Mesenchymal stem cell (in vitro differentiated cells and primary cell): ENCODE measurements around the gene MCRS1.

Experiments used
- DNase-seq: peaks from one replicate; pipeline ENCODE4 v3.0.0-alpha.2; 2013
- H2AFZ ChIP-seq: one replicate; pipeline ENCODE4 v1.6.1; 2013; ENCODE audit warnings: low read depth, mild to moderate bottlenecking, control low read depth, inconsistent platforms, low read length, moderate library complexity
- H2AK5ac ChIP-seq: 2 replicates; pipeline ENCODE4 v1.6.1; 2013; ENCODE audit warnings: low read length, moderate library complexity, mild to moderate bottlenecking, inconsistent platforms; ENCODE audit not compliant: severe bottlenecking
- H2BK120ac ChIP-seq: one replicate; pipeline ENCODE4 v1.6.1; 2013; ENCODE audit warnings: low read depth, mild to moderate bottlenecking, inconsistent platforms, low read length, moderate library complexity
- H2BK12ac ChIP-seq, 2 experiments: one replicate each; pipeline ENCODE4 v1.6.1; 2013; ENCODE audit warnings: inconsistent platforms in 2 of 2, low read length in 2 of 2, mild to moderate bottlenecking in 2 of 2, moderate library complexity in 2 of 2, control low read depth in 1 of 2
- H2BK15ac ChIP-seq: one replicate; pipeline ENCODE4 v1.6.1; 2013; ENCODE audit warnings: mild to moderate bottlenecking, low read depth, inconsistent platforms; ENCODE audit not compliant: poor library complexity, severe bottlenecking
- H2BK5ac ChIP-seq: 2 replicates; pipeline ENCODE4 v1.6.1; 2013; ENCODE audit warnings: low read depth, mild to moderate bottlenecking, low read length, control low read depth, inconsistent platforms; ENCODE audit not compliant: poor library complexity, severe bottlenecking
- H3K14ac ChIP-seq, 2 experiments: one replicate each; pipeline ENCODE4 v1.6.1; 2013; ENCODE audit warnings: inconsistent platforms in 2 of 2, low read length in 2 of 2, control low read depth in 1 of 2, mild to moderate bottlenecking in 1 of 2, moderate library complexity in 1 of 2
- H3K18ac ChIP-seq, 2 experiments: one replicate each; pipeline ENCODE4 v1.6.1; 2013; ENCODE audit warnings: inconsistent platforms in 2 of 2, low read length in 2 of 2, control low read depth in 1 of 2, low read depth in 1 of 2, mild to moderate bottlenecking in 1 of 2
- H3K23ac ChIP-seq, 2 experiments: one replicate each; pipeline ENCODE4 v1.6.1; 2013; ENCODE audit warnings: inconsistent platforms in 2 of 2, low read length in 2 of 2, mild to moderate bottlenecking in 2 of 2, moderate library complexity in 2 of 2, control low read depth in 1 of 2
- H3K27ac ChIP-seq: 2 replicates; pipeline ENCODE4 v1.5.1; 2013; ENCODE audit warnings: mild to moderate bottlenecking, moderate library complexity, low read length, control low read depth, inconsistent platforms; ENCODE audit not compliant: poor library complexity, severe bottlenecking
- H3K27me3 ChIP-seq, 2 experiments: 2 replicates each; pipeline versions ENCODE4 v1.6.1 to v1.7.0; 2013; ENCODE audit warnings: low read length in 2 of 2, mild to moderate bottlenecking in 2 of 2, moderate library complexity in 2 of 2, control low read depth in 1 of 2, inconsistent platforms in 1 of 2; ENCODE audit not compliant: control insufficient read depth in 1 of 2, insufficient read depth in 1 of 2
- H3K36me3 ChIP-seq, 2 experiments: 2 replicates each; pipeline versions ENCODE4 v1.6.1 to v1.7.0; 2013; ENCODE audit warnings: low read length in 2 of 2, control low read depth in 1 of 2, inconsistent platforms in 1 of 2, low read depth in 1 of 2, mild to moderate bottlenecking in 1 of 2; ENCODE audit not compliant: insufficient read depth in 2 of 2, control insufficient read depth in 1 of 2
- H3K4ac ChIP-seq, 2 experiments: one replicate each; pipeline ENCODE4 v1.6.1; 2013; ENCODE audit warnings: inconsistent platforms in 2 of 2, low read length in 2 of 2, mild to moderate bottlenecking in 2 of 2, moderate library complexity in 2 of 2, control low read depth in 1 of 2, low read depth in 1 of 2
- H3K4me1 ChIP-seq: 2 replicates; pipeline ENCODE4 v1.6.1; 2013; ENCODE audit warnings: low read depth, low read length, control low read depth; ENCODE audit not compliant: control insufficient read depth, insufficient read depth
- H3K4me2 ChIP-seq: 2 replicates; pipeline ENCODE4 v1.6.1; 2013; ENCODE audit warnings: low read length, mild to moderate bottlenecking, inconsistent platforms; ENCODE audit not compliant: poor library complexity, severe bottlenecking
- H3K4me3 ChIP-seq, 2 experiments: 2 replicates each; pipeline versions ENCODE4 v1.5.1 to v1.7.0; 2013; ENCODE audit warnings: low read length in 2 of 2, mild to moderate bottlenecking in 2 of 2, control low read depth in 1 of 2, low read depth in 1 of 2; ENCODE audit not compliant: insufficient read depth in 1 of 2
- H3K79me1 ChIP-seq: replicated peaks from 2 replicates; pipeline ENCODE4 v1.6.1; 2013; ENCODE audit warnings: mild to moderate bottlenecking, control low read depth, low read length, inconsistent platforms; ENCODE audit not compliant: poor library complexity, severe bottlenecking
- H3K9ac ChIP-seq: 2 replicates; pipeline ENCODE4 v1.7.0; 2013; ENCODE audit warnings: mild to moderate bottlenecking, low read length, moderate library complexity
- H3K9me3 ChIP-seq: 2 replicates; pipeline ENCODE4 v1.7.0; 2013; ENCODE audit warnings: mild to moderate bottlenecking, low read length; ENCODE audit not compliant: control insufficient read depth
- H4K8ac ChIP-seq: one replicate; pipeline ENCODE4 v1.6.1; 2013; ENCODE audit warnings: inconsistent platforms, mild to moderate bottlenecking, low read length, moderate library complexity
- H4K91ac ChIP-seq: one replicate; pipeline ENCODE4 v1.6.1; 2013; ENCODE audit warnings: mild to moderate bottlenecking, low read length, inconsistent platforms
- WGBS: methylation state at CpG from one replicate; pipeline ENCODE4 v1.1.7; 2013; ENCODE audit warnings: mixed read lengths; 5-methylcytosine and 5-hydroxymethylcytosine counted together

Gene MCRS1

DNA sequence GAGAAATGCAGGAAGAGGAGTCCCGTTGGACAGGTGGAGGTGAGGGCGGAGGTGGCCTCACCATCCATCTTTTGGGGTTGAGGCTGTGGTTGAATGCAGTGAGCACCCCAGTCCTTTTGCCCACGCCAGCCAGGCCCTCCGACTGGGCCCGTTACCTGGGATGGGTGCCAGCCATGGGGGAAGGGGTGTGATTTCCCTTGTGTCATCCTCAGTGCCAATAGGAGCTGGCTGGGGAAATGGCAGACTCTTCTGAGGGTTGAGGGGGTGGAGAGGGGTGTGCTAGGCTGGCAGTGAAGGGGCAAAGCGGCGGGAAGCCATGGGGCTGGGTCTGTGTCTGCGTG lies 19.5 kb downstream of the MCRS1 start:
- H2BK5ac ChIP-seq: no peak overlapping the region
- no peak for DNase-seq
- H3K27ac ChIP-seq: no peak overlapping the region
- no peak overlapping the region for H2BK120ac ChIP-seq
- no peak overlapping the region for H2BK12ac ChIP-seq
- H3K79me1 ChIP-seq: no peaks in the 10 kb centered on the region
- no peak overlapping the region for H2BK15ac ChIP-seq
- peak overlapping the region in 1 of 2 experiments; percentile 72 for H3K14ac ChIP-seq
- peak overlapping the region in 1 of 2 experiments; percentile 66 for H3K4me3 ChIP-seq
- H3K4ac ChIP-seq: peak overlapping the region in 1 of 2 experiments; percentile 38
- H3K36me3 ChIP-seq: no peaks in the 10 kb centered on the region
- 68% methylated on average over 8 of the region's 8 CpGs for WGBS
- H3K23ac ChIP-seq: no peak overlapping the region
- H3K9ac ChIP-seq: no peak overlapping the region
- H2AFZ ChIP-seq: peak overlapping the region; percentile 64
- H3K4me2 ChIP-seq: peak overlapping the region; percentile 59
- H3K27me3 ChIP-seq: peaks cover 90 to 93% of the 10 kb centered on the region in 2 experiments
- peak overlapping the region in 1 of 2 experiments; percentile 51 for H3K18ac ChIP-seq
- H3K9me3 ChIP-seq: no peaks in the 10 kb centered on the region
- H2AK5ac ChIP-seq: no peak overlapping the region
- no peak overlapping the region for H4K91ac ChIP-seq
- H4K8ac ChIP-seq: no peak overlapping the region
- peaks cover 19% of the 10 kb centered on the region for H3K4me1 ChIP-seq

DNA sequence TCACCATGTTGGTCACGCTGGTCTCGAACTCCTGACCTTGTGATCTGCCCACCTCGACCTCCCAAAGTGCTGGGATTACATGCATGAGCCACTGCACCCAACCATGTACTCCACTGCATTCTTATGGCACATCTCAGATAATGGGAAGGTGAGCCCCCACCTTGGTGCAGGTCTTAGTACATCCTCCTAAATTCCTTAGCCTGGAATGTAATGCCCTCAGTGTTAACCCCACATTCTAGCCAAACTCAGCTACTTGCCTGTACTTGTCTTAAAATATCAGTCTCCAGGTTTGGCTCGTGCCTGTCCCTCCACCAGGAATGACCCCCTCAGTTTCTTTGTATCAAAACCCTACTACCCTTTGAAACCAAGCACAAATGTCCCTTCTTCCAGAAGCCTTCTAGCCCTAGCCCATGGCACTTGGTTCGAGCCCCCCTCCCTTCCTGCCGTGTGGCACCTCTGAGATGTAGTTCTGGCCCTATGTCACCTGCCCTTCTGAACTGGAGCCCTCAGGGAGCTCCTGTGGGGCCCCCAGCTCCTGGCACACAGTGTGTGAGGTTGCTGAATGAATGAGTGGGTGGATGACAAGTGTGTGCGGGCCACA lies 20.8 kb downstream of the MCRS1 start:
- Histone ChIP-seq H4K8ac (no peak overlapping the region), H3K27me3 (peaks cover 94 to 95% of the 10 kb centered on the region in 2 experiments), H3K36me3 (no peaks in the 10 kb centered on the region), H3K27ac (no peak overlapping the region), H3K4me2 (no peak overlapping the region), H3K18ac (no peak overlapping the region), H3K4ac (no peak overlapping the region), H3K9me3 (no peaks in the 10 kb centered on the region), H3K23ac (no peak overlapping the region), H2AK5ac (no peak overlapping the region), H4K91ac (no peak overlapping the region), H2BK12ac (no peak overlapping the region), H2BK5ac (no peak overlapping the region), H3K4me3 (no peak overlapping the region), H2BK120ac (no peak overlapping the region), H3K4me1 (peaks cover 21% of the 10 kb centered on the region), H3K14ac (no peak overlapping the region), H2AFZ (no peak overlapping the region), H2BK15ac (no peak overlapping the region), H3K9ac (no peak overlapping the region), H3K79me1 (no peaks in the 10 kb centered on the region)
- no peak for DNase-seq
- WGBS: 77% methylated on average over 6 of the region's 7 CpGs

DNA sequence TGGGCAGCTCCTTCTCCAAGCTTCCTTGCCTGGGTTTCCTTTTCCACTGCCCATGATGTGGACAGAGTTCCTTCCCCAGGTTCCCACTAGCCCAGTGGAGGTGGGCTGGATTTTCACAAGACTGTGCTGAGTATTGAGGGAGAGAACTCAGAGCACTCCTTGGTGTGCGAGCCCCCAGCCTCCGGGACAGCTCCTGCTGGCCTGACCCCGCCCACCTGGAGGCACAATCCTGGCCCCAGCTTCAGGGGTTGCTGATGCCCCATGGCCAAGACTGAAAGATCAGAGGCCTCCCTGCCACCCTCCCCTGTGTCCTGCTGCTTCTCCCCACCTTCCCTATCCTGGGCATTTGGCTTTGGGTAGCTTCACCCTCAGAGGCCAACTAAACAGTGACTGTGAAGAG lies 21.5 kb downstream of the MCRS1 start:
- Histone ChIP-seq H3K79me1 (no peaks in the 10 kb centered on the region), H2BK12ac (no peak overlapping the region), H3K4me1 (peaks cover 21% of the 10 kb centered on the region), H2BK15ac (no peak overlapping the region), H3K14ac (no peak overlapping the region), H3K4me3 (no peak overlapping the region), H3K27ac (no peak overlapping the region), H4K8ac (no peak overlapping the region), H3K4ac (no peak overlapping the region), H2AK5ac (no peak overlapping the region), H3K9me3 (no peaks in the 10 kb centered on the region), H3K23ac (no peak overlapping the region), H2BK120ac (no peak overlapping the region), H3K18ac (no peak overlapping the region), H4K91ac (no peak overlapping the region), H3K9ac (no peak overlapping the region), H3K4me2 (no peak overlapping the region), H3K27me3 (peaks cover 87 to 92% of the 10 kb centered on the region in 2 experiments), H2AFZ (no peak overlapping the region), H2BK5ac (no peak overlapping the region), H3K36me3 (no peaks in the 10 kb centered on the region)
- no peak for DNase-seq
- WGBS: 28% methylated on average over 3 of the region's 3 CpGs

DNA sequence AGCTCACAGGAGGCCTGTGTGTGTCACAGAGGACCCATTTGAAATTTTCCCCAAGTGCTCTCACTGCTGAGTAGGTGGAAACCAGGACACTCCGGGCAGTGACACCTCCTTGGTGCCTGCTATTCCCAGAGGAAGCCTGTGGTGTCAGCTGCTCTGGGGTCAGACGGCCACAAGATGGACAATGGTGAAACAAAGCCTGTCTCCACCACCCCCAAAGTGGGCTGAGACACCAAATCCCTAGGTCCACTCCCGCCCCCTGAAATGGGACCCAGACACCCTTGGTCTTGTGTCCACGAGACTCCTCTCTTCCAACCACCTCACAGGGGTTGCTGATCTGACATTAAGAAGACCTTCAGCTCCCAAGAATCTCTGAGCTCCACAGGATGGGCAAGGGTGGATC lies 22.1 kb downstream of the MCRS1 start:
- Histone ChIP-seq H3K4me1 (peaks cover 21% of the 10 kb centered on the region), H3K23ac (no peak overlapping the region), H3K4me3 (no peak overlapping the region), H3K18ac (no peak overlapping the region), H3K14ac (no peak overlapping the region), H3K27me3 (peaks cover 82 to 93% of the 10 kb centered on the region in 2 experiments), H2AFZ (no peak overlapping the region), H4K91ac (no peak overlapping the region), H2BK5ac (no peak overlapping the region), H3K36me3 (no peaks in the 10 kb centered on the region), H3K4ac (no peak overlapping the region), H4K8ac (no peak overlapping the region), H3K27ac (no peak overlapping the region), H2BK120ac (no peak overlapping the region), H2AK5ac (no peak overlapping the region), H3K4me2 (no peak overlapping the region), H3K79me1 (no peaks in the 10 kb centered on the region), H2BK12ac (no peak overlapping the region), H3K9me3 (no peaks in the 10 kb centered on the region), H3K9ac (no peak overlapping the region), H2BK15ac (no peak overlapping the region)
- WGBS: 87% methylated on average over 4 of the region's 4 CpGs
- DNase-seq: no peak
